ENCODE data around the gene MBNL3.
A peak's percentile ranks its signal among the peaks of the same experiment; 100 is the strongest.

Gene MBNL3

DNA sequence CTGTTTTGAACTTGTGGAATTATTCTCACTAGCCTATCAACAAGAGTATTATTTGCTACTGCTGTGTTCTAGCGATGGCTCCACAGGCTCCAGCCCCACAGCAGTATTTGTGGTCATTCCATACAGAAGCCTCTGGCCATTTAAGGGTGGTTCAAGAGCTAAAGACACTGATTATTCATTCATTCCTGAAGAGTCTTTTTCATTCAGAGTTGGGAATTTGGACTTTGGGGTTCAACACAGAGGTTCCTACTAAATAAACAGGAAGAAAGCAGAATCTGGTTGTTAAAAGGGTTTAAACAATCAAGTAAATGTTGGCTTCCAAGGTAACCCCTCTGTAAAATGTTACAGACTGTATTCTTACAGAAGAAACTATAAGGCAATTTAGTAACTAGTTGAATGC is 4.3 kb upstream of the MBNL3 start:
- no peaks in the 10 kb centered on the region for H3K4me1 ChIP-seq
- no peak for DNase-seq
- H3K9me3 ChIP-seq, result no peaks in the 10 kb centered on the region
- no peak for TF ChIP-seq CTCF (IDR thresholded peaks at IDR 0.05; ENCODE audit: low read depth, low read length)
- peaks cover 33% of the 10 kb centered on the region for H3K27me3 ChIP-seq
- H3K36me3 ChIP-seq, result no peaks in the 10 kb centered on the region
- H3K4me3 ChIP-seq (ENCODE audit: low read depth, low read length), result no peak overlapping the region

DNA sequence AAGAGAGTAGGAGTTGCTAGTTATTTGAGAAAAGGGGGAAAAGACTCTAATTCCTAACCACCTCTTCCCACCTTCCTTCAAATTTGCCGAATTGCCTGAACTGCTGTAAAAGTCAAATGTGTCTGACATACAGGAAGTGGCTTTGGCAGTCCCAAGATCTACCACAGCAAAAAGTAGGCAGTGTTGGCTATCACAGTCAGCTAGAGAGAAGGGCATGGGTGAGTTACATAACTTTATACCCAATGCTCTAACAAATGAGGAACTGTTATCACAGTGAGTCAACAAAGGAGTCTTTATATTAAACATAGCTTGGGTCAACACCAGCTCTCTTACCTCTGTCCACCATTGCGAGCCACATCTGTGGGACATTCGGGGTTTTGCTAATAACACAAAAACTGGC is 2.4 kb upstream of the MBNL3 start:
- H3K4me3 ChIP-seq (ENCODE audit: low read depth, low read length), result no peak overlapping the region
- H3K4me1 ChIP-seq, result no peaks in the 10 kb centered on the region
- peaks cover 36% of the 10 kb centered on the region for H3K27me3 ChIP-seq
- DNase-seq, result no peak
- TF ChIP-seq CTCF (IDR thresholded peaks at IDR 0.05; ENCODE audit: low read depth, low read length), result no peak
- no peaks in the 10 kb centered on the region for H3K9me3 ChIP-seq
- H3K36me3 ChIP-seq, result no peaks in the 10 kb centered on the region

GRCh38 chrX:132489578-132490419 is 961 bp upstream of the MBNL3 start:
- TF ChIP-seq CTCF (IDR thresholded peaks at IDR 0.05; ENCODE audit: low read depth, low read length), result no peak
- H3K27me3 ChIP-seq, result peaks cover 36% of the 10 kb centered on the region
- peak; percentile 33 for DNase-seq
- peak overlapping the region; percentile 55 for H3K4me3 ChIP-seq (ENCODE audit: low read depth, low read length)
- H3K36me3 ChIP-seq, result no peaks in the 10 kb centered on the region
- H3K9me3 ChIP-seq, result no peaks in the 10 kb centered on the region
- H3K4me1 ChIP-seq, result no peaks in the 10 kb centered on the region

DNA sequence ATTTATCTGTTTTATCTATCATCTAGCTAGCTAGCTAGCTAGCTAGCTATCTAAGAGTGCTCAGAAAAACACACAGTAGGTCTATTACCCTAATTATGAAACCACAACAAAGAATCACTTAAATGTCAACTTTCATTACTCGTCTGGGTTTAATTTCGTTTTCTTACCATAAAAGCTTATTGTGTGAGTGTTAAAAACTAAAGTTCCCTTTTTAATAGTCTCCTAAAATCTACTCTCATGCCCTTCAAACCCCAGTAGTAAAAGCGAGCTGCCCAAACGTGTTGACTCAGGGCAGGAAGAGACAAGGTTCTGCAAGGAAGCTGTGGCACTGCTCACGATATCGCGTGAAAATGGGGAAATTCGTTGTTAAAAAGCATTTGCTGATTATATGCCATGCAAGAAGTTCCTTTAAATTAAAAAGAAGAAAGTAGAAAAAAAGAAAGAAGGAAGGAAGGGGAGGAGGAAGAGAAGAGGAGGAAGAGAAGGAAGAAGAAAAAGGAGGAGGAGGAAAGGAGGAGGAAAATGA is 595 bp downstream of the MBNL3 start:
- DNase-seq, result no peak
- H3K27me3 ChIP-seq, result peaks cover 36% of the 10 kb centered on the region

DNA sequence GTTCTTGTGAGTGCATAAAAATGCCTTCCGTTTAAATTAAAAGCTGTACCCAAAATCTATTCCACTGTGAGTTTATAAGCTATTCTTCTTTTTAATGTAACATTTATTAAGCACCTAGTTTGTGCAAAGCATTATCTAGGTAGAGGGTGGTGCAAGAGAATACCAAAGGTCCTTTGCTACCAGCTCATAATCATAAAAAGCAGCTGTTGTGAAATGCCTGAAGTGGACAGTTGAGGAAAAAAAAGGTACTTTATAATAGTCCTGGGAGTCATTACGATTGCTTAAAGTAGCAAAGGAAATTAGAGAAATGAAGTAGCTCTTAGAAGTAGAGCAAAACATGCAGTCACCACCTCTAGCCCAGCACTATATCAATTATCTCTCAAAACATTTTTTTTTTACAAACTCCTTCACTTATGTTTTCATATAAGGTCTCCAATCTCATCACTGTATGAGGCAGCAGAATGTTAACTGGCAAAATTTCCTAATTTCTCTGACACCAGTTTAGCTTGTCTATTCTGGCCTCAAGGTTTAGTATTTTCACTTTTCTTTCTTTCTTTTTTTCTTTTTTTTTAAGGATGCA is 2.1 kb downstream of the MBNL3 start:
- H3K9me3 ChIP-seq, result no peaks in the 10 kb centered on the region
- no peak for TF ChIP-seq CTCF (IDR thresholded peaks at IDR 0.05; ENCODE audit: low read depth, low read length)
- DNase-seq, result no peak
- H3K27me3 ChIP-seq, result peaks cover 36% of the 10 kb centered on the region
- no peak overlapping the region for H3K4me3 ChIP-seq (ENCODE audit: low read depth, low read length)
- no peaks in the 10 kb centered on the region for H3K36me3 ChIP-seq
- H3K4me1 ChIP-seq, result no peaks in the 10 kb centered on the region

More for the DNA sequence above, 595 bp downstream of the MBNL3 start:
- no peak for TF ChIP-seq CTCF (IDR thresholded peaks at IDR 0.05; ENCODE audit: low read depth, low read length)
- H3K4me1 ChIP-seq, result no peaks in the 10 kb centered on the region
- H3K4me3 ChIP-seq (ENCODE audit: low read depth, low read length), result peak overlapping the region; percentile 55
- no peaks in the 10 kb centered on the region for H3K36me3 ChIP-seq
- no peaks in the 10 kb centered on the region for H3K9me3 ChIP-seq

- H3K4me1 ChIP-seq, result no peaks in the 10 kb centered on the region
- H3K36me3 ChIP-seq, result no peaks in the 10 kb centered on the region
- TF ChIP-seq CTCF (IDR thresholded peaks at IDR 0.05; ENCODE audit: low read depth, low read length), result no peak
- no peak for DNase-seq
- H3K4me3 ChIP-seq (ENCODE audit: low read depth, low read length), result no peak overlapping the region
- peaks cover 12% of the 10 kb centered on the region for H3K27me3 ChIP-seq
- H3K9me3 ChIP-seq, result no peaks in the 10 kb centered on the region
Observed at GRCh38 chrX:132483951-132484350, 4.9 kb downstream of the MBNL3 start.
